K562 (cell line): ENCODE measurements around the gene SLC9A7. TPM values are rescaled to one million over a fixed set of nuclear protein-coding genes. Genes with fewer than 3 reads are reported as not detected.

ENCODE experiments used
- ATAC-seq: fragments of 200-7000 bp; cut with Tn5 transposase; 3 replicates; pipeline ENCODE4 v1.9.1; 2020; ENCODE audit warnings: moderate library complexity
- BruUV-seq: library from RNA; stranded (reverse); fragments of 400-500 nt; replicated peaks from 2 replicates; lab custom pipeline; 2021; lab: Mats Ljungman, UMichigan
- CTCF ChIA-PET: fragments of 300-600 bp; formaldehyde crosslinking; extraction: SDS; loops from one replicate; lab custom pipeline; 2021; ENCODE audit warnings: low intra/inter-chr PET ratio; lab: Yijun Ruan, JAX
- POLR2A ChIA-PET: fragments of 300-600, 350-650 bp; sonication (Branson Sonifier 250); formaldehyde crosslinking; extraction: SDS; loops from one replicate; lab custom pipeline; 2021; ENCODE audit warnings: antibody characterized with exemption, inconsistent platforms; lab: Yijun Ruan, JAX
- DNase-seq, 4 experiments: peaks; one replicate each; pipeline versions ENCODE4 v3.0.0 to v3.0.0-alpha.2; 2011 to 2018; ENCODE audit warnings: low spot score in 3 of 4, mixed read lengths in 3 of 4; ENCODE audit errors: extremely low read depth in 1 of 4
- FAIRE-seq: peaks from 2 replicates; lab custom pipeline; 2011; peaks lifted over from hg19 to GRCh38; lab: Jason Lieb, UNC
- H2AFZ ChIP-seq: 2 replicates; pipeline ENCODE4 v1.6.0; 2011; ENCODE audit warnings: low read depth, low read length, control low read depth, inconsistent platforms
- H3K27ac ChIP-seq: fragments of 200-600 bp; 3 replicates; pipeline ENCODE4 v1.8.0; 2011; ENCODE audit warnings: low read depth, mild to moderate bottlenecking, control low read depth, inconsistent platforms, low read length, moderate library complexity, mixed read lengths; ENCODE audit errors: extremely low read depth
- H3K27me3 ChIP-seq, 2 experiments: fragments of 300-600 bp in 1 of 2; 2 replicates in 1 of 2; 3 replicates in 1 of 2; pipeline versions ENCODE4 v1.6.0 to v1.8.0; 2011; ENCODE audit warnings: inconsistent platforms in 2 of 2, low read length in 2 of 2, mild to moderate bottlenecking in 1 of 2, mixed read lengths in 1 of 2, moderate library complexity in 1 of 2; ENCODE audit not compliant: control insufficient read depth in 2 of 2, insufficient read depth in 2 of 2
- H3K36me3 ChIP-seq: fragments of 300-600 bp; 3 replicates; pipeline ENCODE4 v1.8.0; 2011; ENCODE audit warnings: mild to moderate bottlenecking, low read length, inconsistent platforms; ENCODE audit not compliant: control insufficient read depth, insufficient read depth
- H3K4me1 ChIP-seq, 2 experiments: fragments of 200-600 bp in 1 of 2; replicated peaks in 1 of 2; 2 replicates in 1 of 2; 3 replicates in 1 of 2; pipeline versions ENCODE4 v1.5.1 to v1.8.0; 2011; ENCODE audit warnings: inconsistent platforms in 2 of 2, low read length in 2 of 2, mild to moderate bottlenecking in 1 of 2, mixed read lengths in 1 of 2, moderate library complexity in 1 of 2; ENCODE audit not compliant: control insufficient read depth in 2 of 2, insufficient read depth in 2 of 2
- H3K4me2 ChIP-seq: 2 replicates; pipeline ENCODE4 v1.6.1; 2011; ENCODE audit warnings: low read length, control low read depth, inconsistent platforms, mixed read lengths; ENCODE audit not compliant: insufficient read depth
- H3K4me3 ChIP-seq: fragments of 200-600 bp; sonication (generic), shearing (Covaris generic); 2 replicates; pipeline ENCODE4 v1.5.1; 2016; ENCODE audit warnings: control low read depth, inconsistent platforms
- H3K79me2 ChIP-seq: fragments of 200-600 bp; 3 replicates; pipeline ENCODE4 v1.8.0; 2011; ENCODE audit warnings: low read length, inconsistent platforms; ENCODE audit not compliant: control insufficient read depth, insufficient read depth
- H3K9ac ChIP-seq, 2 experiments: 2 replicates each; pipeline versions ENCODE4 v1.6.0 to v1.6.1; 2011; ENCODE audit warnings: low read depth in 2 of 2, low read length in 2 of 2, control low read depth in 1 of 2, inconsistent platforms in 1 of 2, mild to moderate bottlenecking in 1 of 2, mixed read lengths in 1 of 2; ENCODE audit not compliant: insufficient read depth in 1 of 2
- H3K9me1 ChIP-seq: one replicate; pipeline ENCODE4 v1.6.0; 2011; ENCODE audit warnings: inconsistent platforms, mild to moderate bottlenecking, low read length, moderate library complexity; ENCODE audit not compliant: control insufficient read depth, insufficient read depth
- H3K9me3 ChIP-seq: replicated peaks from 2 replicates; pipeline ENCODE4 v1.5.1; 2011; ENCODE audit warnings: low read depth, low read length, inconsistent platforms; ENCODE audit not compliant: control insufficient read depth, insufficient read depth
- H4K20me1 ChIP-seq: replicated peaks from 2 replicates; pipeline ENCODE4 v1.6.1; 2011; ENCODE audit warnings: low read length, inconsistent platforms, mixed read lengths; ENCODE audit not compliant: control insufficient read depth, insufficient read depth
- CTCF ChIP-seq, 3 experiments: IDR thresholded peaks in 2 of 3; conservative IDR thresholded peaks in 1 of 3; 2 replicates each; pipeline ENCODE4 v1.5.1; 2011 to 2012; ENCODE audit warnings: low read length in 3 of 3, mild to moderate bottlenecking in 3 of 3, control low read depth in 2 of 3, improper control_type of control experiment in 1 of 3, inconsistent platforms in 1 of 3, low read depth in 1 of 3, mixed read lengths in 1 of 3, moderate library complexity in 1 of 3; ENCODE audit not compliant: insufficient read depth in 2 of 3
- FIP1L1 ChIP-seq: fragments of 200-400 bp; formaldehyde crosslinking; IDR thresholded peaks from 2 replicates; pipeline ENCODE4 v1.6.1; 2018; ENCODE audit warnings: mild to moderate bottlenecking, low read depth, low read length; ENCODE audit not compliant: poor library complexity, severe bottlenecking
- L3MBTL2 ChIP-seq: fragments of 450-650 bp; IDR thresholded peaks from 2 replicates; pipeline ENCODE4 v1.6.1; 2016; ENCODE audit warnings: mild to moderate bottlenecking, moderate library complexity
- RAD21 ChIP-seq, 2 experiments: fragments of 250-450 bp in 1 of 2; fragments of 450-650 bp in 1 of 2; sonication (Bioruptor Pico) in 1 of 2; formaldehyde crosslinking in 1 of 2; IDR thresholded peaks in 1 of 2; conservative IDR thresholded peaks in 1 of 2; 2 replicates each; pipeline versions ENCODE4 v1.4.0 to v1.8.0; 2020 to 2022; ENCODE audit warnings: mild to moderate bottlenecking in 2 of 2, moderate library complexity in 1 of 2
- WGBS: fragments of 100-300 bp; shearing (Covaris generic); methylation state at CpG from one replicate; pipeline ENCODE4 v1.1.6; 2016; ENCODE audit warnings: low coverage, mixed read lengths; ENCODE audit not compliant: insufficient coverage; ENCODE audit errors: missing lambda C conversion rate; 5-methylcytosine and 5-hydroxymethylcytosine counted together
- in situ Hi-C: fragments of 300-500 bp; cut with MboI; formaldehyde crosslinking; loops from 4 replicates; pipeline ENCODE4 v1.15.0; 2018; ENCODE audit warnings: inconsistent platforms, mixed read lengths
- intact Hi-C: fragments of 100-400 bp; cut with micrococcal nuclease; formaldehyde crosslinking; loops from 2 replicates; pipeline ENCODE4 v1.14.2; 2022
- polyA plus RNA-seq, 8 experiments: library from polyadenylated mRNA; depleted of rRNA in 4 of 8; stranded (reverse) in 5 of 8; unstranded in 3 of 8; fragments of >200 nt; fragmentation: Nextera tagmentation in 2 of 8; fragmentation: Illumina TruSeq in 1 of 8; extraction: Ambion mirVana in 2 of 8; extraction: Trizol in 1 of 8; gene quantifications; 2 replicates each; pipeline versions ENCODE4 v1.2.1 to v1.2.3, GENCODE V29; 2011 to 2014; ENCODE audit warnings: inconsistent platforms in 1 of 8, missing spikeins in 1 of 8
- total RNA-seq, 7 experiments: library from RNA; depleted of rRNA in 6 of 7; stranded (reverse); fragments of >200 nt in 6 of 7; fragmentation: Illumina TruSeq in 2 of 7; extraction: Trizol in 2 of 7; gene quantifications; 2 replicates each; pipeline versions ENCODE4 v1.2.1 to v1.2.3, GENCODE V29; 2011 to 2021; ENCODE audit warnings: low replicate concordance in 1 of 7

The SLC9A7 gene
- total and polyA plus RNA-seq, 9 of the 15 experiments (the other 6 are each of a cell fraction or from before 2014, with no cell fraction given): 0.04 to 0.13 (median 0.09) TPM; not detected in 5

- H3K9me1 ChIP-seq: no peaks in the 10 kb centered on the region
- no peak overlapping the region for H2AFZ ChIP-seq
- WGBS: 0% methylated on average over 3 of the region's 4 CpGs
- TF ChIP-seq CTCF (IDR thresholded peaks at IDR 0.05 in 2 of 3, conservative IDR thresholded peaks at IDR 0.05 in 1 of 3; ENCODE audit: insufficient read depth in 2 of 3, low read depth in 1 of 3, low read length in 3 of 3) (peak in 1 of 3 experiments; percentile 41; a peak in 2 of 6 replicates), L3MBTL2 (peak; percentile 28; the same call in 1 of the 2 replicates), RAD21 (CRISPR knock-in tag; conservative IDR thresholded peaks at IDR 0.05 in 1 of 2, IDR thresholded peaks at IDR 0.05 in 1 of 2) (peak; percentile 29 to 36; a peak in 3 of 4 replicates), FIP1L1 (no peak)
- H3K4me2 ChIP-seq: no peak overlapping the region
- ChIA-PET POLR2A (interaction anchor here (0.7 kb wide), 1 partner anchor 143 kb away, joined by 3 read pairs; no protein-coding TSS in a partner anchor), CTCF (no interaction called here)
- H3K9ac ChIP-seq: no peak overlapping the region
- H3K79me2 ChIP-seq: no peaks in the 10 kb centered on the region
- peaks cover 0 to 11% of the 10 kb centered on the region in 2 experiments; a peak in 2 of 5 replicates for H3K27me3 ChIP-seq
- intact Hi-C loops (no loop called here), in situ Hi-C loops (no loop called here)
- DNase-seq: peak in 1 of 4 experiments; percentile 5
- H3K4me3 ChIP-seq: no peak overlapping the region
- no peaks in the 10 kb centered on the region for H4K20me1 ChIP-seq
- no peaks in the 10 kb centered on the region for H3K9me3 ChIP-seq
- no peak for FAIRE-seq
- H3K4me1 ChIP-seq: no peaks in the 10 kb centered on the region
- H3K36me3 ChIP-seq: no peaks in the 10 kb centered on the region
- ATAC-seq: peak; percentile 62
- no TSS peak for BruUV-seq
- no peak overlapping the region for H3K27ac ChIP-seq
These were observed 116.8 kb downstream of the SLC9A7 start for GRCh38 chrX:46642145-46642544.
